ENCODE measurements around the gene PALM2AKAP2. TPM values are rescaled to one million over a fixed set of nuclear protein-coding genes. Genes with fewer than 3 reads are reported as not detected.
"Not testable (repeated sequence)": the region's sequence is repeated elsewhere in the genome, so short reads cannot be mapped to it uniquely, and the experiment has no call there.

PALM2AKAP2 gene
- total RNA-seq, 1 donor from 2014 or later = 165 TPM

GRCh38 chr9:109797509-109797908 is 17.5 kb downstream of the PALM2AKAP2 start:
- intact Hi-C loops (cut with DNase I) = no loop called here
- no peak for DNase-seq (ENCODE audit: low spot score)

GRCh38 chr9:109799141-109799540 is 19.1 kb downstream of the PALM2AKAP2 start:
- intact Hi-C loops (cut with DNase I) = no loop called here
- DNase-seq (ENCODE audit: low spot score) = no peak

GRCh38 chr9:109799792-109800191 is 19.8 kb downstream of the PALM2AKAP2 start:
- intact Hi-C loops (cut with DNase I) = no loop called here
- DNase-seq (ENCODE audit: low spot score) = no peak

GRCh38 chr9:109801484-109801883 is 21.5 kb downstream of the PALM2AKAP2 start:
- DNase-seq (ENCODE audit: low spot score) = no peak
- intact Hi-C loops (cut with DNase I) = no loop called here

GRCh38 chr9:109802491-109802890 is 22.5 kb downstream of the PALM2AKAP2 start:
- no peak for DNase-seq (ENCODE audit: low spot score)
- intact Hi-C loops (cut with DNase I) = no loop called here

GRCh38 chr9:109805050-109805449 is 25.1 kb downstream of the PALM2AKAP2 start:
- intact Hi-C loops (cut with DNase I) = no loop called here
- DNase-seq (ENCODE audit: low spot score) = no peak

- no peak for DNase-seq (ENCODE audit: low spot score)
- intact Hi-C loops (cut with DNase I) = no loop called here
Observed at GRCh38 chr9:109806506-109807115, 26.6 kb downstream of the PALM2AKAP2 start.

- intact Hi-C loops (cut with DNase I) = loop anchor here (5.0 kb wide), 1 partner anchor 240 kb away; no protein-coding TSS in a partner anchor
- no peak for DNase-seq (ENCODE audit: low spot score)
Observed at GRCh38 chr9:109811876-109812275, 31.9 kb downstream of the PALM2AKAP2 start.

GRCh38 chr9:109812331-109812730 is 32.3 kb downstream of the PALM2AKAP2 start:
- intact Hi-C loops (cut with DNase I) = loop anchor here (5.0 kb wide), 1 partner anchor 240 kb away; no protein-coding TSS in a partner anchor

GRCh38 chr9:109812818-109813281 is 32.9 kb downstream of the PALM2AKAP2 start:
- DNase-seq (ENCODE audit: low spot score) = no peak
- intact Hi-C loops (cut with DNase I) = loop anchor here (5.0 kb wide), 1 partner anchor 241 kb away; no protein-coding TSS in a partner anchor

More at GRCh38 chr9:109812331-109812730, 32.3 kb downstream of the PALM2AKAP2 start:
- no peak for DNase-seq (ENCODE audit: low spot score)

- intact Hi-C loops (cut with DNase I) = loop anchor here (5.0 kb wide), 1 partner anchor 241 kb away; no protein-coding TSS in a partner anchor
- no peak for DNase-seq (ENCODE audit: low spot score)
Observed at GRCh38 chr9:109813303-109813702, 33.3 kb downstream of the PALM2AKAP2 start.

GRCh38 chr9:109813829-109814228 is 33.8 kb downstream of the PALM2AKAP2 start:
- intact Hi-C loops (cut with DNase I) = loop anchor here (5.0 kb wide), 1 partner anchor 242 kb away; no protein-coding TSS in a partner anchor
- DNase-seq (ENCODE audit: low spot score) = no peak

GRCh38 chr9:109815366-109815947 is 35.5 kb downstream of the PALM2AKAP2 start:
- no peak for DNase-seq (ENCODE audit: low spot score)
- intact Hi-C loops (cut with DNase I) = loop anchor here (5.0 kb wide), 2 partner anchors 52 to 108 kb away; no protein-coding TSS in a partner anchor

GRCh38 chr9:109816490-109816889 is 36.5 kb downstream of the PALM2AKAP2 start:
- DNase-seq (ENCODE audit: low spot score) = no peak
- intact Hi-C loops (cut with DNase I) = loop anchor here (2.0 to 5.0 kb wide), 3 partner anchors 36 to 109 kb away; partner anchors contain the start of gene PALM2AKAP2

- intact Hi-C loops (cut with DNase I) = loop anchor here (2.0 to 5.0 kb wide), 3 partner anchors 36 to 110 kb away; partner anchors contain the start of gene PALM2AKAP2
- no peak for DNase-seq (ENCODE audit: low spot score)
Observed at GRCh38 chr9:109817146-109817845, 37.3 kb downstream of the PALM2AKAP2 start.

GRCh38 chr9:109817846-109818472 is 38.0 kb downstream of the PALM2AKAP2 start:
- intact Hi-C loops (cut with DNase I) = loop anchor here (2.0 to 5.0 kb wide), 3 partner anchors 37 to 111 kb away; partner anchors contain the start of gene PALM2AKAP2
- DNase-seq (ENCODE audit: low spot score) = no peak

- no peak for DNase-seq (ENCODE audit: low spot score)
- intact Hi-C loops (cut with DNase I) = no loop called here
Observed at GRCh38 chr9:109821711-109822110, 41.7 kb downstream of the PALM2AKAP2 start.

GRCh38 chr9:109825383-109825782 is 45.4 kb downstream of the PALM2AKAP2 start:
- intact Hi-C loops (cut with DNase I); DNase-seq (ENCODE audit: low spot score): not testable (repeated sequence)

GRCh38 chr9:109826559-109826958 is 46.6 kb downstream of the PALM2AKAP2 start:
- intact Hi-C loops (cut with DNase I) = no loop called here
- DNase-seq (ENCODE audit: low spot score) = no peak

Data from cardiac septum (tissue), 1 donor.